CD4-positive, alpha-beta T cell treated with Interleukin-15 for 4 hours (primary cell): ENCODE results near the gene ZNHIT6.

ENCODE experiments used
- DNase-seq: peaks from one replicate; pipeline ENCODE4 v3.0.0-alpha.2; 2020; ENCODE audit warnings: low spot score

ZNHIT6 gene

GRCh38 chr1:85621430-85621829 is 86.8 kb downstream of the ZNHIT6 start:
- no peak for DNase-seq

GRCh38 chr1:85617633-85618100 is 90.6 kb downstream of the ZNHIT6 start:
- DNase-seq, result no peak

GRCh38 chr1:85616736-85617135 is 91.5 kb downstream of the ZNHIT6 start:
- no peak for DNase-seq

GRCh38 chr1:85616364-85616705 is 91.9 kb downstream of the ZNHIT6 start:
- no peak for DNase-seq

GRCh38 chr1:85615586-85616363 is 92.5 kb downstream of the ZNHIT6 start:
- DNase-seq, result no peak

- no peak for DNase-seq
These were observed 95.4 kb downstream of the ZNHIT6 start for GRCh38 chr1:85612704-85613361.

- DNase-seq, result no peak
These were observed 96.4 kb downstream of the ZNHIT6 start for GRCh38 chr1:85611856-85612255.

GRCh38 chr1:85611425-85611824 is 96.8 kb downstream of the ZNHIT6 start:
- no peak for DNase-seq

- DNase-seq, result no peak
These were observed 98.3 kb downstream of the ZNHIT6 start for GRCh38 chr1:85609976-85610375.

- DNase-seq, result no peak
These were observed 99.4 kb downstream of the ZNHIT6 start for GRCh38 chr1:85608851-85609250.

GRCh38 chr1:85607921-85608265 is 100.3 kb downstream of the ZNHIT6 start:
- DNase-seq, result no peak

GRCh38 chr1:85607126-85607920 is 100.9 kb downstream of the ZNHIT6 start:
- DNase-seq, result no peak

GRCh38 chr1:85606414-85606800 is 101.8 kb downstream of the ZNHIT6 start:
- DNase-seq, result no peak

GRCh38 chr1:85605484-85606413 is 102.5 kb downstream of the ZNHIT6 start:
- no peak for DNase-seq

- no peak for DNase-seq
These were observed 103.8 kb downstream of the ZNHIT6 start for GRCh38 chr1:85604298-85604997.

GRCh38 chr1:85603086-85603880 is 105.0 kb downstream of the ZNHIT6 start:
- no peak for DNase-seq

GRCh38 chr1:85602571-85602970 is 105.7 kb downstream of the ZNHIT6 start:
- no peak for DNase-seq

- no peak for DNase-seq
These were observed 106.3 kb downstream of the ZNHIT6 start for GRCh38 chr1:85601901-85602300.

GRCh38 chr1:85599681-85600080 is 108.6 kb downstream of the ZNHIT6 start:
- no peak for DNase-seq
